NCI-H446 treated with DMSO at 0.1 percent for 48 hours (cell line): Measurements from ENCODE around the gene TEDC1.
"Not testable (repeated sequence)": the region's sequence is repeated elsewhere in the genome, so short reads cannot be mapped to it uniquely, and the experiment has no call there.

Experiments
- DNase-seq: peaks from one replicate; lab custom pipeline; 2025; lab: John Stamatoyannopoulos, UW

TEDC1 gene

DNA sequence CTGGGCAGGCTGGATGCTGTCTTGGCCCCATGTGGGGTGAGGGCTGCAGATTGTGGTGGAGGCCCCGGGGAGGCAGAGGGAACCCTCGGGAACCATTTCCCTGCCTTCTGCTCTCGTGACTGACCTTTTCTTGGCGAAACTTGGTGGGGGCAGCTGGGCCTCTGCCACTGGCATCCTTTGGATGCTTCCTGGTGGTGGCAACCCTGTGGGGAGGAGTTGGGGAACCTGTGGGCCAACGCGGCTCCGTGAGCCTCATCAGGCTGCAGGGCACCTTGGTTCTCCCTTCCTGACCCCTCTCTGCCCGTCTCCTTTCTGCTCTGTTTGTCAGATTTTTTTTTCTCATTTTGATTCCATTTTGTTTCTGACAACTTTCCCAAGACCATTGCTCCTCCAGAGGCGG lies 49.8 kb downstream of the TEDC1 start:
- DNase-seq = no peak

DNA sequence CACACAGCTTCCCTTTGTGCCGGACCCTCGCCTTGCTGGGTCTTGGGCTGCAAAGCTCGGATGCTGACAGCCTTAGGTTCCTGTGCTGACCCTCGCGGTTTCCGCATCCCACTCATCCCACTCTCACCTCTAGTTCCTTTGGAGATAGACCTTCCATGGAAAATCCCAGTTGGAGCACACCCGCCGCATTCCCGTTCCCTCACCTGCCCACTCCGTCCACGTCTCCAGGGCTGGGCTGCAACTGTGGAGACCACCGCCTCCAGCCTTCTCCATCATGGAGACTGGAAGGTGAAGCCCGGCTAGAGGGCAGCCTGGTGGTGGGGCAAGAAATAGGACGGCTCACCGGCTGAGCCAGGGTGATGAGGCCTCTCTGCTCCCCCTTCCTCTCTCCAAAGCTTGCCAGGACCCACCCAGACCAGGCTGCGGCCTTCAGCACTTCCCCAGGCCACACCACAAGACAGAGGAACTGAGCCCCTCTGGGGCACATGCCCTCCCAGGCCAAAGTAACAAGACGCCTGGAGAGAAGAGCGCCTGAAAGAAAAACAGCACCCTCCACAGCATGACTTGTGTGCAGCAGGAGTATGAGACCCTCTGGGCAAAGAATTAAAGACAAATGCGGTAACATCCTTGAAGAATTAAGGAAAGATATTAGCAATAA lies 50.3 kb downstream of the TEDC1 start:
- no peak for DNase-seq

DNA sequence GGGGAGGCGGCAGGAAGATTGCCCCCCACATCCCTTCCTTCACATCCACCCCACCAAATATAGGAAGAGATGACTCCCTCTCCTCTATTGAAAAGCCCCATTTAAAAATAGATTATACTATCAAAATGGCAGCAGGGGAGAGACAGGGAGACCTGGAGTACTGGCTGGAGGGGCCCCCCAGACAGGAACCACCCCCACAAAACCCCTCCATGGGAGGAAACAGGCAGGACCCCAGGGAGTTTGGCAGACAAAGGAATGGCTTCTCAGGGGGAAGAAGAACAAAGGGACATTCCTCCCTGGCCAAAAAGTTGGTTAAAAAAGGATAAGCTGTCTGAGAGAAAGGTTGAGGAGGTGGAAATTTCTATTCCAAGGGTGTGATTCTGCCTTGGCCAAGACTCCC lies 54.6 kb downstream of the TEDC1 start:
- DNase-seq = not testable (repeated sequence)

GRCh38 chr14:105546410-105546809 lies 55.4 kb downstream of the TEDC1 start:
- DNase-seq = not testable (repeated sequence)

DNA sequence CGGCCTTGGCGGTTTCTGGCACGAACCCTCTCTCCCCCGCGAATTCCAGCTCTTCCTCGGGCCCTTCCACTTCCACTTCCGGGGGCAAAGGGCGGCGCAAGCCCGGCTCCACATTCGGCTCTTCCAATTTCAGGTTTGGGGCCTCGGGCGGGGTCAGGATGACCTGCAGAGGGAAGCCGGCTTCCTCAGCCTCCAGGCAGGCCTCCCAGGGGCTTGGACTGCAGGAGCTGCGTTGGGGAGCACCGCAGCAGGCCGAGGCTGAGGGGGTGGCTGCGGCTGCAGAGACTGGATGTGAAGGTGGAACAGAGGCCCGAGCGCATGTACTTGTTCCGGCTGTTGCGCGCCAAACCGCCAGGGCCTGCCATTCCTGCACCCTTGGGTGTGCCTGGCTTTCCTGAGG lies 56.0 kb downstream of the TEDC1 start:
- not testable (repeated sequence) for DNase-seq

DNA sequence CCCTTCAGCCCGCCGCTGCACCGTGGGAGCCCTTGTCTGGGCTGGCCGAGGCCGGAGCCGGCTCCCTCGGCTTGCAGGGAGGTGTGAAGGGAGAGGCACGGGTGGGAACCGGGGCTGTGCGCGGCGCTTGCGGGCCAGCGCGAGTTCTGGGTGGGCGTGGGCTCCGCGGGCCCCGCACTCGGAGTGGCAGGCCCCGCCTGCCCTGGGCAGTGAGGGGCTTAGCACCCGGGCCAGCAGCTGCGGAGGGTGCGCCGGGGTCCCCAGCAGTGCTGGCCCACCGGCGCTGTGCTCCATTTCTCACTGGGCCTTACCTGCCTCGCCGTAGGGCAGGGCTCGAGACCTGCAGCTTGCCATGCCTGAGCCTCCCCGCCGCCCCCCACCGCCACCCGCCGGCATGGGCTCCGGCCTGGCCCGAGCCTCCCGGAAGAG lies 56.7 kb downstream of the TEDC1 start:
- no peak for DNase-seq
